SK-N-SH (cell line): ENCODE data around the gene MAMLD1. TPM values are rescaled to one million over a fixed set of nuclear protein-coding genes. Genes with fewer than 3 reads are reported as not detected.

ENCODE experiments used
- CTCF ChIA-PET: fragments of 300-600, 350-600 bp; formaldehyde crosslinking; extraction: SDS; loops from one replicate; lab custom pipeline; 2021; lab: Yijun Ruan, JAX
- POLR2A ChIA-PET: fragments of 350-600 bp; sonication (Branson Sonifier 250); formaldehyde crosslinking; extraction: SDS; loops from one replicate; lab custom pipeline; 2020; ENCODE audit warnings: antibody characterized with exemption, inconsistent platforms; lab: Yijun Ruan, JAX
- DNase-seq: peaks from one replicate; pipeline ENCODE4 v3.0.0; 2012
- H2AFZ ChIP-seq: fragments of 200-600 bp; sonication (generic); 2 replicates; pipeline ENCODE4 v1.8.1; 2016; ENCODE audit warnings: antibody characterized with exemption, mild to moderate bottlenecking, low read depth
- H3F3A ChIP-seq: fragments of 200-600 bp; sonication (generic); replicated peaks from 2 replicates; pipeline ENCODE3; 2016; ENCODE audit warnings: antibody characterized with exemption, mild to moderate bottlenecking; ENCODE audit not compliant: insufficient read depth
- H3K27ac ChIP-seq, 2 experiments: fragments of 200-500 bp in 1 of 2; fragments of 200-600 bp in 1 of 2; sonication (Bioruptor generic) in 1 of 2; sonication (generic), shearing (Covaris generic) in 1 of 2; 2 replicates each; pipeline versions ENCODE4 v1.5.1 to v1.6.1; 2014 to 2016; ENCODE audit warnings: low read depth in 2 of 2, inconsistent platforms in 1 of 2, low read length in 1 of 2, mild to moderate bottlenecking in 1 of 2, mixed read lengths in 1 of 2
- H3K27me3 ChIP-seq: fragments of 200-600 bp; sonication (generic), shearing (Covaris generic); 2 replicates; pipeline ENCODE4 v1.6.1; 2016; ENCODE audit warnings: mixed run types; ENCODE audit not compliant: insufficient read depth
- H3K36me3 ChIP-seq, 2 experiments: fragments of 200-500 bp in 1 of 2; fragments of 200-600 bp in 1 of 2; sonication (Bioruptor generic) in 1 of 2; sonication (generic) in 1 of 2; replicated peaks in 1 of 2; 2 replicates each; pipeline versions ENCODE3 to v1.5.1; 2014 to 2016; ENCODE audit warnings: low read length in 1 of 2, mild to moderate bottlenecking in 1 of 2; ENCODE audit not compliant: insufficient read depth in 2 of 2, control insufficient read depth in 1 of 2
- H3K4me1 ChIP-seq, 2 experiments: fragments of 200-500 bp in 1 of 2; fragments of 200-600 bp in 1 of 2; sonication (Bioruptor generic) in 1 of 2; sonication (generic), shearing (Covaris generic) in 1 of 2; 2 replicates each; pipeline versions ENCODE4 v1.5.1 to v1.6.1; 2014 to 2016; ENCODE audit warnings: low read depth in 1 of 2, low read length in 1 of 2, mixed run types in 1 of 2; ENCODE audit not compliant: insufficient read depth in 2 of 2, control insufficient read depth in 1 of 2
- H3K4me2 ChIP-seq: fragments of 200-600 bp; sonication (generic), shearing (Covaris generic); 2 replicates; pipeline ENCODE4 v1.6.1; 2017; ENCODE audit warnings: mixed run types
- H3K4me3 ChIP-seq, 2 experiments: fragments of 200-500 bp in 1 of 2; fragments of 200-600 bp in 1 of 2; sonication (Bioruptor generic) in 1 of 2; sonication (generic), shearing (Covaris generic) in 1 of 2; 2 replicates each; pipeline versions ENCODE4 v1.5.1 to v1.8.1; 2014 to 2016; ENCODE audit warnings: low read depth in 2 of 2, inconsistent platforms in 1 of 2, low read length in 1 of 2, mild to moderate bottlenecking in 1 of 2, mixed read lengths in 1 of 2, moderate library complexity in 1 of 2
- H3K79me2 ChIP-seq: fragments of 200-600 bp; sonication (generic); 2 replicates; pipeline ENCODE4 v1.8.1; 2017; ENCODE audit warnings: mild to moderate bottlenecking; ENCODE audit not compliant: insufficient read depth
- H3K9ac ChIP-seq: fragments of 200-600 bp; sonication (generic); 2 replicates; pipeline ENCODE4 v1.6.1; 2017; ENCODE audit warnings: mixed run types
- H3K9me2 ChIP-seq: fragments of 200-600 bp; sonication (generic); 2 replicates; pipeline ENCODE4 v1.6.1; 2017; ENCODE audit warnings: mixed run types
- H3K9me3 ChIP-seq: fragments of 200-600 bp; sonication (generic); 2 replicates; pipeline ENCODE4 v1.6.1; 2017; ENCODE audit warnings: mixed run types, mild to moderate bottlenecking, moderate library complexity
- H4K20me1 ChIP-seq: fragments of 200-600 bp; sonication (generic); 2 replicates; pipeline ENCODE4 v1.6.1; 2017; ENCODE audit warnings: mild to moderate bottlenecking, mixed run types; ENCODE audit not compliant: insufficient read depth
- CHD2 ChIP-seq: fragments of 150-350 bp; IDR thresholded peaks from 2 replicates; pipeline ENCODE4 v1.6.1; 2018; ENCODE audit warnings: low read length; ENCODE audit not compliant: partially characterized antibody
- ELF1 ChIP-seq: IDR thresholded peaks from 2 replicates; pipeline ENCODE4 v1.4.0; 2012
- EP300 ChIP-seq, 2 experiments: IDR thresholded peaks; 2 replicates each; pipeline versions ENCODE4 v1.4.0 to v1.6.1; 2012; ENCODE audit warnings: borderline replicate concordance in 1 of 2, low read depth in 1 of 2, low read length in 1 of 2
- EZH2phosphoT487 ChIP-seq: fragments of 200-600 bp; sonication (generic); IDR thresholded peaks from 2 replicates; pipeline ENCODE4 v1.6.1; 2017; ENCODE audit warnings: low read depth, mixed run types, mild to moderate bottlenecking, antibody characterized with exemption, moderate library complexity, borderline replicate concordance
- FOSL2 ChIP-seq: IDR thresholded peaks from 2 replicates; pipeline ENCODE4 v1.4.0; 2012; ENCODE audit warnings: low read depth, mild to moderate bottlenecking, moderate library complexity, borderline replicate concordance
- FOXJ3 ChIP-seq: sonication (generic); formaldehyde crosslinking; IDR thresholded peaks from 2 replicates; pipeline ENCODE4 v1.5.1; 2020; ENCODE audit warnings: mild to moderate bottlenecking, missing genetic modification reagents
- GABPA ChIP-seq: IDR thresholded peaks from 2 replicates; pipeline ENCODE4 v1.4.0; 2012; ENCODE audit warnings: low read depth, mild to moderate bottlenecking
- GATA2 ChIP-seq: sonication (generic); formaldehyde crosslinking; IDR thresholded peaks from 2 replicates; pipeline ENCODE4 v1.5.0; 2020; ENCODE audit warnings: mild to moderate bottlenecking, missing genetic modification reagents
- JUND ChIP-seq: IDR thresholded peaks from 2 replicates; pipeline ENCODE4 v1.4.0; 2012
- MXI1 ChIP-seq: IDR thresholded peaks from 2 replicates; pipeline ENCODE4 v1.6.1; 2012; ENCODE audit warnings: mild to moderate bottlenecking, low read depth, low read length, improper control_type of control experiment
- NFIC ChIP-seq: IDR thresholded peaks from 2 replicates; pipeline ENCODE4 v1.4.0; 2012; ENCODE audit warnings: borderline replicate concordance
- NRF1 ChIP-seq: IDR thresholded peaks from 2 replicates; pipeline ENCODE4 v1.6.1; 2012; ENCODE audit warnings: low read depth, mild to moderate bottlenecking, low read length
- POLR2AphosphoS5 ChIP-seq: IDR thresholded peaks from 2 replicates; pipeline ENCODE4 v1.6.1; 2012; ENCODE audit warnings: low read depth, low read length
- RAD21 ChIP-seq: IDR thresholded peaks from 2 replicates; pipeline ENCODE4 v1.6.1; 2012; ENCODE audit warnings: mild to moderate bottlenecking, low read length
- RCOR1 ChIP-seq: fragments of 150-350 bp; IDR thresholded peaks from 2 replicates; pipeline ENCODE4 v1.6.1; 2017; ENCODE audit warnings: antibody characterized with exemption, low read length
- RXRA ChIP-seq: IDR thresholded peaks from 2 replicates; pipeline ENCODE4 v1.4.0; 2012; ENCODE audit warnings: low read depth, mild to moderate bottlenecking, borderline replicate concordance
- SIN3A ChIP-seq: IDR thresholded peaks from 2 replicates; pipeline ENCODE4 v1.6.1; 2012; ENCODE audit warnings: low read depth, mild to moderate bottlenecking, low read length, moderate library complexity, borderline replicate concordance
- SMC3 ChIP-seq: IDR thresholded peaks from 2 replicates; pipeline ENCODE4 v1.6.1; 2012; ENCODE audit warnings: low read depth, low read length, improper control_type of control experiment
- TAF1 ChIP-seq: IDR thresholded peaks from 2 replicates; pipeline ENCODE4 v1.6.1; 2012; ENCODE audit warnings: low read depth, mild to moderate bottlenecking, low read length, moderate library complexity, borderline replicate concordance
- TEAD4 ChIP-seq: IDR thresholded peaks from 2 replicates; pipeline ENCODE4 v1.4.0; 2012; ENCODE audit warnings: mild to moderate bottlenecking, borderline replicate concordance; ENCODE audit not compliant: insufficient read depth
- WGBS: methylation state at CpG from one replicate; pipeline ENCODE4 v1.1.6; 2017; ENCODE audit warnings: low lambda C conversion rate; 5-methylcytosine and 5-hydroxymethylcytosine counted together
- polyA plus RNA-seq, 3 experiments: library from polyadenylated mRNA; depleted of rRNA; stranded (reverse); fragments of >200 nt; gene quantifications; 2 replicates each; pipeline ENCODE4 v1.2.3, GENCODE V29; 2012
- TF ChIP-seq, protein P1 (sequence below): IDR thresholded peaks from 2 replicates; pipeline ENCODE4 v1.4.0; 2012; ENCODE audit warnings: low read depth, borderline replicate concordance
- TF ChIP-seq, protein P2 (sequence below): fragments of 150-350 bp; IDR thresholded peaks from 2 replicates; pipeline ENCODE4 v1.6.1; 2017; ENCODE audit warnings: antibody characterized with exemption, low read length, low read depth, borderline replicate concordance
- TF ChIP-seq, protein P3 (sequence below): fragments of 200-600 bp; sonication (generic); IDR thresholded peaks from 2 replicates; pipeline ENCODE4 v1.6.1; 2017; ENCODE audit warnings: antibody characterized with exemption, mild to moderate bottlenecking, moderate library complexity
- TF ChIP-seq, protein P4 (sequence below): IDR thresholded peaks from 2 replicates; pipeline ENCODE4; 2012

MAMLD1 gene
- polyA plus RNA-seq, 1 of the 3 experiments (the other 2 are of a cell fraction): 4.4 TPM

DNA sequence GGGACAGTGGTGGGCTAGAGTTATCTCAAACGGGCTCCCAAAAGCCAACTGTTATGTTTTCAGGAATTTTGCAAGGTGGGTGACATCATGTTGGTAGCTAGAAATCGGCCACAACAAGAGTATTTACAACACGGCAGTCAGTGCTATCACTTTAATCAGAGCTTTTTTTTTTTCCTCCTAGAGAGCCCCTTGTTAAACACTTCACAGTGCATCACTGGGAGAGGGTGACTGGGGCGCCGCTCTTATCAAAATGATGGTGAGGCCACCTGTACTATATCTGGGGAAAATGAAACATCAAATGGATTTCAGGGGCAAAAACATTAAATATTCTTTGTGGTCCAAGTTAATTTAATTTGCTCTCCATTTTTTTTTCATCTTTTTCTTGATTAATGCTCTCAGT lies 44.9 kb downstream of the MAMLD1 start:
- Histone ChIP-seq H3K79me2 (no peaks in the 10 kb centered on the region), H3K4me2 (no peak overlapping the region), H3K27ac (no peak overlapping the region), H3K9me2 (no peaks in the 10 kb centered on the region), H3K4me1 (peaks cover 0 to 2% of the 10 kb centered on the region in 2 experiments; a peak in 1 of 4 replicates), H3K9ac (no peak overlapping the region), H3K27me3 (no peaks in the 10 kb centered on the region), H4K20me1 (no peaks in the 10 kb centered on the region), H3K9me3 (no peaks in the 10 kb centered on the region), H3K36me3 (no peaks in the 10 kb centered on the region), H3F3A (no peaks in the 10 kb centered on the region), H3K4me3 (no peak overlapping the region), H2AFZ (no peak overlapping the region)
- TF ChIP-seq RXRA (no peak), CHD2 (no peak), TEAD4 (no peak), GATA2 (no peak), EZH2phosphoT487 (no peak), EP300 (IDR thresholded peaks at IDR 0.05; ENCODE audit: borderline replicate concordance in 1 of 2, low read depth in 1 of 2, low read length in 1 of 2) (no peak), NFIC (no peak), NRF1 (no peak), SIN3A (no peak), MXI1 (no peak), TAF1 (no peak), RAD21 (no peak), FOXJ3 (CRISPR knock-in tag) (no peak)
- TF ChIP-seq, protein P1, sequence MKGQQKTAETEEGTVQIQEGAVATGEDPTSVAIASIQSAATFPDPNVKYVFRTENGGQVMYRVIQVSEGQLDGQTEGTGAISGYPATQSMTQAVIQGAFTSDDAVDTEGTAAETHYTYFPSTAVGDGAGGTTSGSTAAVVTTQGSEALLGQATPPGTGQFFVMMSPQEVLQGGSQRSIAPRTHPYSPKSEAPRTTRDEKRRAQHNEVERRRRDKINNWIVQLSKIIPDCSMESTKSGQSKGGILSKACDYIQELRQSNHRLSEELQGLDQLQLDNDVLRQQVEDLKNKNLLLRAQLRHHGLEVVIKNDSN: no peak
- ChIA-PET CTCF (interaction anchor here (0.9 kb wide), 1 partner anchor 28 kb away, joined by 3 read pairs; no protein-coding TSS in a partner anchor), POLR2A (no interaction called here)
- no peak for DNase-seq
- 41% methylated on average over 5 of the region's 5 CpGs for WGBS

DNA sequence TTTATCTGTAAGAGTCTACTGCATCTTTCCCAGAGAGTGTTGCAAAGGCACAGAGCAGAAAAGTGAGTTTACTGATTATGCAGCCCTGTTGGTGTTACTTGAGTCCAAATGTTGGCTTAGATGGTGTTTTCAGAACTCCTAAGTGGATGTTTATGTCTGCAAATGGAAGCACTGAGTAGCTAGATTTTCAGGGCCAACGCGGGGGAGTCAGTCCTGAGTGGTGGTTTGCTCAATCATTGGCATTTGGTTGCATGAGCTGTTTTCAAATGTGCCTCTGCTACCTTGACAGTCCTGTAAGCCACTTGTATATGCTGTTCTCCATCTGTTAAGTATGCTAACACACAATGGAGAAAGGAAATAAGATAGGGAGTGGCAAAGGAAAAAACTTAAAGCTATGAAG lies 45.4 kb downstream of the MAMLD1 start:
- ChIA-PET POLR2A (no interaction called here), CTCF (interaction anchor here (0.9 kb wide), 1 partner anchor 29 kb away, joined by 3 read pairs; no protein-coding TSS in a partner anchor)
- H4K20me1 ChIP-seq: no peaks in the 10 kb centered on the region
- H3K9me2 ChIP-seq: no peaks in the 10 kb centered on the region
- H2AFZ ChIP-seq: no peak overlapping the region
- H3K4me1 ChIP-seq: peaks cover 0 to 2% of the 10 kb centered on the region in 2 experiments; a peak in 1 of 4 replicates
- H3K27me3 ChIP-seq: no peaks in the 10 kb centered on the region
- 67% methylated on average over 2 of the region's 2 CpGs for WGBS
- H3K27ac ChIP-seq: no peak overlapping the region
- H3K4me2 ChIP-seq: no peak overlapping the region
- H3K36me3 ChIP-seq: no peaks in the 10 kb centered on the region
- no peak for DNase-seq
- no peaks in the 10 kb centered on the region for H3K9me3 ChIP-seq
- no peaks in the 10 kb centered on the region for H3F3A ChIP-seq
- no peaks in the 10 kb centered on the region for H3K79me2 ChIP-seq
- no peak overlapping the region for H3K4me3 ChIP-seq
- no peak overlapping the region for H3K9ac ChIP-seq
- TF ChIP-seq ELF1: no peak
- TF ChIP-seq NRF1: no peak
- no peak for TF ChIP-seq SMC3
- TF ChIP-seq GATA2: no peak
- TF ChIP-seq GABPA: no peak
- TF ChIP-seq POLR2AphosphoS5: no peak
- no peak for TF ChIP-seq FOXJ3 (CRISPR knock-in tag)
- no peak for TF ChIP-seq TEAD4
- no peak for TF ChIP-seq JUND
- no peak for TF ChIP-seq EZH2phosphoT487
- no peak for TF ChIP-seq MXI1
- no peak for TF ChIP-seq RCOR1
- TF ChIP-seq, protein P1: no peak
- TF ChIP-seq, protein P2, sequence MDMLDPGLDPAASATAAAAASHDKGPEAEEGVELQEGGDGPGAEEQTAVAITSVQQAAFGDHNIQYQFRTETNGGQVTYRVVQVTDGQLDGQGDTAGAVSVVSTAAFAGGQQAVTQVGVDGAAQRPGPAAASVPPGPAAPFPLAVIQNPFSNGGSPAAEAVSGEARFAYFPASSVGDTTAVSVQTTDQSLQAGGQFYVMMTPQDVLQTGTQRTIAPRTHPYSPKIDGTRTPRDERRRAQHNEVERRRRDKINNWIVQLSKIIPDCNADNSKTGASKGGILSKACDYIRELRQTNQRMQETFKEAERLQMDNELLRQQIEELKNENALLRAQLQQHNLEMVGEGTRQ: no peak
- TF ChIP-seq FOSL2: no peak
- TF ChIP-seq, protein P3, sequence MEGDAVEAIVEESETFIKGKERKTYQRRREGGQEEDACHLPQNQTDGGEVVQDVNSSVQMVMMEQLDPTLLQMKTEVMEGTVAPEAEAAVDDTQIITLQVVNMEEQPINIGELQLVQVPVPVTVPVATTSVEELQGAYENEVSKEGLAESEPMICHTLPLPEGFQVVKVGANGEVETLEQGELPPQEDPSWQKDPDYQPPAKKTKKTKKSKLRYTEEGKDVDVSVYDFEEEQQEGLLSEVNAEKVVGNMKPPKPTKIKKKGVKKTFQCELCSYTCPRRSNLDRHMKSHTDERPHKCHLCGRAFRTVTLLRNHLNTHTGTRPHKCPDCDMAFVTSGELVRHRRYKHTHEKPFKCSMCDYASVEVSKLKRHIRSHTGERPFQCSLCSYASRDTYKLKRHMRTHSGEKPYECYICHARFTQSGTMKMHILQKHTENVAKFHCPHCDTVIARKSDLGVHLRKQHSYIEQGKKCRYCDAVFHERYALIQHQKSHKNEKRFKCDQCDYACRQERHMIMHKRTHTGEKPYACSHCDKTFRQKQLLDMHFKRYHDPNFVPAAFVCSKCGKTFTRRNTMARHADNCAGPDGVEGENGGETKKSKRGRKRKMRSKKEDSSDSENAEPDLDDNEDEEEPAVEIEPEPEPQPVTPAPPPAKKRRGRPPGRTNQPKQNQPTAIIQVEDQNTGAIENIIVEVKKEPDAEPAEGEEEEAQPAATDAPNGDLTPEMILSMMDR: no peak
- TF ChIP-seq, protein P4, sequence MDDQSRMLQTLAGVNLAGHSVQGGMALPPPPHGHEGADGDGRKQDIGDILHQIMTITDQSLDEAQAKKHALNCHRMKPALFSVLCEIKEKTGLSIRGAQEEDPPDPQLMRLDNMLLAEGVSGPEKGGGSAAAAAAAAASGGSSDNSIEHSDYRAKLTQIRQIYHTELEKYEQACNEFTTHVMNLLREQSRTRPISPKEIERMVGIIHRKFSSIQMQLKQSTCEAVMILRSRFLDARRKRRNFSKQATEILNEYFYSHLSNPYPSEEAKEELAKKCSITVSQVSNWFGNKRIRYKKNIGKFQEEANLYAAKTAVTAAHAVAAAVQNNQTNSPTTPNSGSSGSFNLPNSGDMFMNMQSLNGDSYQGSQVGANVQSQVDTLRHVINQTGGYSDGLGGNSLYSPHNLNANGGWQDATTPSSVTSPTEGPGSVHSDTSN: no peak
